GM12874 (cell line): ENCODE measurements around the gene WHRN.

Experiments
- CTCF ChIP-seq: IDR thresholded peaks from 2 replicates; pipeline ENCODE4 v1.5.1; 2011; ENCODE audit warnings: low read depth, mild to moderate bottlenecking, control low read depth, low read length, moderate library complexity; ENCODE audit not compliant: insufficient read depth

Gene WHRN

GRCh38 chr9:114359801-114360200 lies 145.5 kb downstream of the WHRN start:
- TF ChIP-seq CTCF = no peak

- no peak for TF ChIP-seq CTCF
These were observed 147.4 kb downstream of the WHRN start for GRCh38 chr9:114357911-114358328.

GRCh38 chr9:114357360-114357759 lies 147.9 kb downstream of the WHRN start:
- TF ChIP-seq CTCF = no peak

GRCh38 chr9:114356792-114357191 lies 148.5 kb downstream of the WHRN start:
- TF ChIP-seq CTCF = no peak

- no peak for TF ChIP-seq CTCF
These were observed 149.5 kb downstream of the WHRN start for GRCh38 chr9:114355821-114356220.
